NB4 (cell line): Measurements from ENCODE around the gene NRAP.

Experiments
- POLR2A ChIP-seq: IDR thresholded peaks from 2 replicates; pipeline ENCODE4 v1.6.1; 2011; ENCODE audit warnings: mild to moderate bottlenecking; ENCODE audit not compliant: insufficient read length; ENCODE audit errors: extremely low read depth
- TF ChIP-seq, protein P1 (sequence below): IDR thresholded peaks from 2 replicates; pipeline ENCODE4 v1.6.1; 2011; ENCODE audit warnings: low read depth, low read length

DNA sequence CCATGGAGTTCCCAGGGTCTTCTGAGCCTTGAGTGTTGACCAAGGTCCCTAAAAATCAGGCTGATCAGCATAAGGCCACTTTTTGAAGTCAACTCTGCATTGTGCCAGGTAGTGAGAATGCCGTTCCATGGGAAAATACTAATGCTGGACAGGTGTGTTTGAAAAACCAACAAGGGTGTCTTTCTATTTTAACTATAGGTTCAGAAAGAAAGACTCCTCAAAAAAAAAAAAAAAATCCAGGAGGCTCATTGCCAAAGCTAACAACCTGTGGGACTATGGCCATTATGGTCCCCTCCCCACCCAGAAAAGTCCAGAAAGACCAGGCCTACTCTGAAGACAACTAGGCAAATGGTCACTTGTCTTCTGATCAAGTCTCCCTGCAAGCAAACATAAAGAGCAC is 44.4 kb downstream of the NRAP start:
- TF ChIP-seq, protein P1, sequence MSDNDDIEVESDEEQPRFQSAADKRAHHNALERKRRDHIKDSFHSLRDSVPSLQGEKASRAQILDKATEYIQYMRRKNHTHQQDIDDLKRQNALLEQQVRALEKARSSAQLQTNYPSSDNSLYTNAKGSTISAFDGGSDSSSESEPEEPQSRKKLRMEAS = no peak
- TF ChIP-seq POLR2A = no peak
